ENCODE results near the gene HNRNPU.

DNA sequence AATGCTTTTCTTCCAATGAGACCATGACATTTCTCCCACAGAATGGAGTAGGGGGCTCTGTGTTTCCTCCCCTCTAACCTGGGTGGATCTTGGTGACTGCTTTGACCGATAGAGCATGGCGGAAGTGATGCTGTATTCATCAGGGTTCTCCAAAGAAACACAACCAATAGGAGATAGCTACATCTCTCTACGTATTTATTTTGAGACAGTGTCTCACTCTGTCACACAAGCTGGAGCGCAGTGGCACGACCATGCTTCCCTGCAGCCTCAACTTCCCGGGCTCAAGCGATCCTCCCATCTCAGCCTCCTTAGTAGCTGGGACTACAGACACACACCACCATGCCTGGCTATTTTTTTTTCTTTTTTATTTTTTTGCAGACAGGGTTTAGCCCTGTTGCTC lies 29.5 kb upstream of the HNRNPU start:
- no peak for TF ChIP-seq EZH2 (IDR thresholded peaks at IDR 0.05)
- no peak for TF ChIP-seq POLR2AphosphoS5 (IDR thresholded peaks at IDR 0.05; ENCODE audit: borderline replicate concordance, low read depth, low read length)
- no peak for TF ChIP-seq FOXP2 (optimal IDR thresholded peaks at IDR 0.05; ENCODE audit: control extremely low read depth, extremely low read length, insufficient read depth)
